Measurements from ENCODE around the gene MAIP1.

- TF ChIP-seq, protein P1, sequence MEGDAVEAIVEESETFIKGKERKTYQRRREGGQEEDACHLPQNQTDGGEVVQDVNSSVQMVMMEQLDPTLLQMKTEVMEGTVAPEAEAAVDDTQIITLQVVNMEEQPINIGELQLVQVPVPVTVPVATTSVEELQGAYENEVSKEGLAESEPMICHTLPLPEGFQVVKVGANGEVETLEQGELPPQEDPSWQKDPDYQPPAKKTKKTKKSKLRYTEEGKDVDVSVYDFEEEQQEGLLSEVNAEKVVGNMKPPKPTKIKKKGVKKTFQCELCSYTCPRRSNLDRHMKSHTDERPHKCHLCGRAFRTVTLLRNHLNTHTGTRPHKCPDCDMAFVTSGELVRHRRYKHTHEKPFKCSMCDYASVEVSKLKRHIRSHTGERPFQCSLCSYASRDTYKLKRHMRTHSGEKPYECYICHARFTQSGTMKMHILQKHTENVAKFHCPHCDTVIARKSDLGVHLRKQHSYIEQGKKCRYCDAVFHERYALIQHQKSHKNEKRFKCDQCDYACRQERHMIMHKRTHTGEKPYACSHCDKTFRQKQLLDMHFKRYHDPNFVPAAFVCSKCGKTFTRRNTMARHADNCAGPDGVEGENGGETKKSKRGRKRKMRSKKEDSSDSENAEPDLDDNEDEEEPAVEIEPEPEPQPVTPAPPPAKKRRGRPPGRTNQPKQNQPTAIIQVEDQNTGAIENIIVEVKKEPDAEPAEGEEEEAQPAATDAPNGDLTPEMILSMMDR (IDR thresholded peaks at IDR 0.05; ENCODE audit: low read length), result peak; percentile 81
- no peak for TF ChIP-seq EZH2 (optimal IDR thresholded peaks at IDR 0.05; ENCODE audit: low read depth, low read length)
- TF ChIP-seq EZH2phosphoT487 (IDR thresholded peaks at IDR 0.05; ENCODE audit: low read length), result no peak
Measured at GRCh38 chr2:199985625-199986207, 30.3 kb downstream of the MAIP1 start.

Data from MM.1S (cell line).